Measurements from ENCODE around the gene JAK2. TPM values are rescaled to one million over a fixed set of nuclear protein-coding genes. Genes with fewer than 3 reads are reported as not detected.

JAK2 gene
- polyA plus RNA-seq, 1 donor: 12.9 TPM

GRCh38 chr9:5041390-5042115 lies 56.5 kb downstream of the JAK2 start:
- no CpG with 5 or more reads among the region's 48 CpGs for WGBS (ENCODE audit: insufficient coverage, low lambda C conversion rate)
- no peak for DNase-seq
- peaks cover 16% of the 10 kb centered on the region for H3K36me3 ChIP-seq (ENCODE audit: control insufficient read depth, insufficient read depth, low read length)

GRCh38 chr9:5042661-5043178 lies 57.6 kb downstream of the JAK2 start:
- DNase-seq: no peak
- no CpG with 5 or more reads among the region's 30 CpGs for WGBS (ENCODE audit: insufficient coverage, low lambda C conversion rate)
- no peak overlapping the region for H3K27ac ChIP-seq (ENCODE audit: low read length)
- peaks cover 16% of the 10 kb centered on the region for H3K36me3 ChIP-seq (ENCODE audit: control insufficient read depth, insufficient read depth, low read length)
- peaks cover 27% of the 10 kb centered on the region for H3K9me3 ChIP-seq (ENCODE audit: control insufficient read depth, low read depth, low read length)
- H3K4me1 ChIP-seq (ENCODE audit: control insufficient read depth, insufficient read depth, low read length): no peaks in the 10 kb centered on the region
- no peak overlapping the region for H3K4me3 ChIP-seq (ENCODE audit: low read length)
- no peaks in the 10 kb centered on the region for H3K27me3 ChIP-seq (ENCODE audit: control insufficient read depth, insufficient read depth, low read length)

More at GRCh38 chr9:5041390-5042115, 56.5 kb downstream of the JAK2 start:
- Histone ChIP-seq H3K9me3 (ENCODE audit: control insufficient read depth, low read depth, low read length) (peaks cover 27% of the 10 kb centered on the region), H3K27me3 (ENCODE audit: control insufficient read depth, insufficient read depth, low read length) (no peaks in the 10 kb centered on the region), H3K4me1 (ENCODE audit: control insufficient read depth, insufficient read depth, low read length) (no peaks in the 10 kb centered on the region), H3K4me3 (ENCODE audit: low read length) (no peak overlapping the region), H3K27ac (ENCODE audit: low read length) (no peak overlapping the region)

DNA sequence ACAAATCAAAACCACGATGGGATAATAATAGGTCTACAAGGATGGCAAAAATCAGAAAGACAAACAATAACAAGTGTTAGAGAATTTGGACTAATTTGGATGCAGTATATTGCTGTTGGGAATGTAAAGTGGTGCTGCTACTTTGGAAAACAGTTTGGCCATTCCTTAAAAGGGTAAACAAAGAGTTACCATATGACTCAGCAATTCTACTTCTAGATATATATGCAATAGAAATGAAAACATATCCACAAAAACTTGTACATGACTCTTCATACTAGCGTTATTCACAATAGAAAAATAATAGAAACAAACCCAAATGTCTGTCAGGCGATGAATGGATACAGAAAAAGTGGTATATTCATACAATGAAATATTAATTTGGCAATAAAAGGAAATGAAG lies 58.3 kb downstream of the JAK2 start:
- 100% methylated on average over 3 of the region's 3 CpGs for WGBS (ENCODE audit: insufficient coverage, low lambda C conversion rate)
- H3K4me1 ChIP-seq (ENCODE audit: control insufficient read depth, insufficient read depth, low read length): no peaks in the 10 kb centered on the region
- H3K36me3 ChIP-seq (ENCODE audit: control insufficient read depth, insufficient read depth, low read length): peaks cover 16% of the 10 kb centered on the region
- DNase-seq: no peak
- H3K27ac ChIP-seq (ENCODE audit: low read length): no peak overlapping the region
- no peak overlapping the region for H3K4me3 ChIP-seq (ENCODE audit: low read length)
- no peaks in the 10 kb centered on the region for H3K27me3 ChIP-seq (ENCODE audit: control insufficient read depth, insufficient read depth, low read length)
- H3K9me3 ChIP-seq (ENCODE audit: control insufficient read depth, low read depth, low read length): peaks cover 27% of the 10 kb centered on the region

DNA sequence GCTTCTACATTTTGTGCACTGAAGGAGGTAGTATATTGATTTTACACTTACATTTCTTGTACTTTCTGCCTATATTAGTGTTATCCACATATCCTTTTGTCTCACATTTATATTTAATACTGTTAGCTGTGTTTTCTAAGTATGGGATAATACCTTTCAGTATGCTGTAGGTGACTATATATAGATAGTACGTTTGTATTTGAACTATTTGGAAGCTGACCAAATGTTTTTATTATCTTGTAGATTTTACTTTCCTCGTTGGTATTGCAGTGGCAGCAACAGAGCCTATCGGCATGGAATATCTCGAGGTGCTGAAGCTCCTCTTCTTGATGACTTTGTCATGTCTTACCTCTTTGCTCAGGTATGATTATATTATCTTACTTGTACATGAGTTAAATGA lies 59.1 kb downstream of the JAK2 start:
- Histone ChIP-seq H3K4me3 (ENCODE audit: low read length) (no peak overlapping the region), H3K27me3 (ENCODE audit: control insufficient read depth, insufficient read depth, low read length) (no peaks in the 10 kb centered on the region), H3K9me3 (ENCODE audit: control insufficient read depth, low read depth, low read length) (peaks cover 27% of the 10 kb centered on the region), H3K4me1 (ENCODE audit: control insufficient read depth, insufficient read depth, low read length) (no peaks in the 10 kb centered on the region), H3K36me3 (ENCODE audit: control insufficient read depth, insufficient read depth, low read length) (peaks cover 16% of the 10 kb centered on the region), H3K27ac (ENCODE audit: low read length) (no peak overlapping the region)
- no CpG with 5 or more reads among the region's 4 CpGs for WGBS (ENCODE audit: insufficient coverage, low lambda C conversion rate)
- DNase-seq: no peak

- H3K36me3 ChIP-seq (ENCODE audit: control insufficient read depth, insufficient read depth, low read length): peaks cover 10% of the 10 kb centered on the region
- no peaks in the 10 kb centered on the region for H3K4me1 ChIP-seq (ENCODE audit: control insufficient read depth, insufficient read depth, low read length)
- no peaks in the 10 kb centered on the region for H3K9me3 ChIP-seq (ENCODE audit: control insufficient read depth, low read depth, low read length)
Measured at GRCh38 chr9:5052838-5053237, 67.8 kb downstream of the JAK2 start.

DNA sequence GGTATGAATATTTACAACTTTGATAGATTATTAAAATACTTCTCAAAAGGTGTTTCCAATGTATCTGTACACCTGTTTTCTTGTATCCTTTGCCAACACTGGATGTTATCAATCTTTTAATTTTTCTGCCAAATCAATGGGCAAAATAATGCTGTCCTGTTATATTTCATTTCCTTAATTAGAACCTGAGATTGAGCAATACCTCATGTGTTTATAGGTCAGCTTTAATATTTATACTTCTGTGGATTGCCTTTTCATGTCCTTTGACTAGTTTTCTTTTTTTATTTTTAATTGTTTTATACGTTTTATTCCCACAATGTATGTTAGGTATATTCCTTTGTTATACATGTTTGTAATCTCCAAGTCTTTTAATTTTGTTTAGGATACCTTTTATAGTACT lies 77.6 kb downstream of the JAK2 start:
- no peaks in the 10 kb centered on the region for H3K27me3 ChIP-seq (ENCODE audit: control insufficient read depth, insufficient read depth, low read length)
- no peak for DNase-seq
- H3K27ac ChIP-seq (ENCODE audit: low read length): no peak overlapping the region
- WGBS (ENCODE audit: insufficient coverage, low lambda C conversion rate): 56% methylated on average over 1 of the region's 1 CpG
- no peak overlapping the region for H3K4me3 ChIP-seq (ENCODE audit: low read length)
- H3K36me3 ChIP-seq (ENCODE audit: control insufficient read depth, insufficient read depth, low read length): peaks cover 12% of the 10 kb centered on the region
- no peaks in the 10 kb centered on the region for H3K9me3 ChIP-seq (ENCODE audit: control insufficient read depth, low read depth, low read length)
- H3K4me1 ChIP-seq (ENCODE audit: control insufficient read depth, insufficient read depth, low read length): no peaks in the 10 kb centered on the region

More at GRCh38 chr9:5052838-5053237, 67.8 kb downstream of the JAK2 start:
- Histone ChIP-seq H3K27me3 (ENCODE audit: control insufficient read depth, insufficient read depth, low read length) (no peaks in the 10 kb centered on the region), H3K27ac (ENCODE audit: low read length) (no peak overlapping the region), H3K4me3 (ENCODE audit: low read length) (no peak overlapping the region)
- no peak for DNase-seq
- WGBS (ENCODE audit: insufficient coverage, low lambda C conversion rate): 100% methylated on average over 1 of the region's 1 CpG

DNA sequence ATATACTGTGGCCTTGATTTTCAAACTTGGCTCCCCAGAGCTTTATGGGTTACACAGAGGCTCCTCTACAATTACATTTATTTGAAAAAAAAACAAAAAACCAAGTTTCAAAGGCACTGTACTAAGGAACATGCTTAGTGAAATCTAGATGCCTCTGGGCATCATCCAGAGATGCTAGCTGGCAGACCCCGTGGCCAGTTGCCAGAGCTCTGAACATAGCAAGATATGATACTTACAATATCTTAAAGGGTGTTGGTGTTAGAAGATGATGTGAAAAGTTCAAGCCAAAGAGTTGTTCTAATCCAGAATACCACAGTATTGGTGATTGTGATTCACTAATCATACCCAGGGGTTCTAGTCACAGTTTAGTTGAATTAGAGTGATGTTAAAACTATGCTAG lies 87.8 kb downstream of the JAK2 start:
- Histone ChIP-seq H3K4me1 (ENCODE audit: control insufficient read depth, insufficient read depth, low read length) (no peaks in the 10 kb centered on the region), H3K27me3 (ENCODE audit: control insufficient read depth, insufficient read depth, low read length) (no peaks in the 10 kb centered on the region), H3K27ac (ENCODE audit: low read length) (no peak overlapping the region), H3K4me3 (ENCODE audit: low read length) (no peak overlapping the region), H3K36me3 (ENCODE audit: control insufficient read depth, insufficient read depth, low read length) (peaks cover 33% of the 10 kb centered on the region), H3K9me3 (ENCODE audit: control insufficient read depth, low read depth, low read length) (no peaks in the 10 kb centered on the region)
- no peak for DNase-seq
- WGBS (ENCODE audit: insufficient coverage, low lambda C conversion rate): no CpG with 5 or more reads among the region's 1 CpG

GRCh38 chr9:5073701-5074100 lies 88.6 kb downstream of the JAK2 start:
- H3K4me3 ChIP-seq (ENCODE audit: low read length): no peak overlapping the region
- no peaks in the 10 kb centered on the region for H3K4me1 ChIP-seq (ENCODE audit: control insufficient read depth, insufficient read depth, low read length)
- 100% methylated on average over 1 of the region's 1 CpG for WGBS (ENCODE audit: insufficient coverage, low lambda C conversion rate)
- H3K36me3 ChIP-seq (ENCODE audit: control insufficient read depth, insufficient read depth, low read length): peaks cover 31% of the 10 kb centered on the region
- H3K27ac ChIP-seq (ENCODE audit: low read length): no peak overlapping the region
- H3K9me3 ChIP-seq (ENCODE audit: control insufficient read depth, low read depth, low read length): no peaks in the 10 kb centered on the region
- H3K27me3 ChIP-seq (ENCODE audit: control insufficient read depth, insufficient read depth, low read length): no peaks in the 10 kb centered on the region
- no peak for DNase-seq

- DNase-seq: no peak
- WGBS (ENCODE audit: insufficient coverage, low lambda C conversion rate): 53% methylated on average over 2 of the region's 30 CpGs
- no peaks in the 10 kb centered on the region for H3K9me3 ChIP-seq (ENCODE audit: control insufficient read depth, low read depth, low read length)
- H3K27ac ChIP-seq (ENCODE audit: low read length): no peak overlapping the region
- no peaks in the 10 kb centered on the region for H3K27me3 ChIP-seq (ENCODE audit: control insufficient read depth, insufficient read depth, low read length)
- H3K36me3 ChIP-seq (ENCODE audit: control insufficient read depth, insufficient read depth, low read length): peaks cover 34% of the 10 kb centered on the region
- no peaks in the 10 kb centered on the region for H3K4me1 ChIP-seq (ENCODE audit: control insufficient read depth, insufficient read depth, low read length)
- no peak overlapping the region for H3K4me3 ChIP-seq (ENCODE audit: low read length)
Measured at GRCh38 chr9:5085993-5086392, 100.9 kb downstream of the JAK2 start.

GRCh38 chr9:5089737-5090136 lies 104.7 kb downstream of the JAK2 start:
- no peaks in the 10 kb centered on the region for H3K4me1 ChIP-seq (ENCODE audit: control insufficient read depth, insufficient read depth, low read length)

GRCh38 chr9:5095795-5096194 lies 110.7 kb downstream of the JAK2 start:
- no peaks in the 10 kb centered on the region for H3K27me3 ChIP-seq (ENCODE audit: control insufficient read depth, insufficient read depth, low read length)
- H3K27ac ChIP-seq (ENCODE audit: low read length): no peak overlapping the region
- H3K4me3 ChIP-seq (ENCODE audit: low read length): no peak overlapping the region
- H3K4me1 ChIP-seq (ENCODE audit: control insufficient read depth, insufficient read depth, low read length): no peaks in the 10 kb centered on the region
- peaks cover 3% of the 10 kb centered on the region for H3K36me3 ChIP-seq (ENCODE audit: control insufficient read depth, insufficient read depth, low read length)
- WGBS (ENCODE audit: insufficient coverage, low lambda C conversion rate): 91% methylated on average over 1 of the region's 2 CpGs
- H3K9me3 ChIP-seq (ENCODE audit: control insufficient read depth, low read depth, low read length): peaks cover 3% of the 10 kb centered on the region
- DNase-seq: no peak

More at GRCh38 chr9:5089737-5090136, 104.7 kb downstream of the JAK2 start:
- no peaks in the 10 kb centered on the region for H3K9me3 ChIP-seq (ENCODE audit: control insufficient read depth, low read depth, low read length)
- WGBS (ENCODE audit: insufficient coverage, low lambda C conversion rate): no CpG with 5 or more reads among the region's 2 CpGs
- no peak for DNase-seq
- H3K27me3 ChIP-seq (ENCODE audit: control insufficient read depth, insufficient read depth, low read length): no peaks in the 10 kb centered on the region
- no peak overlapping the region for H3K27ac ChIP-seq (ENCODE audit: low read length)
- H3K4me3 ChIP-seq (ENCODE audit: low read length): no peak overlapping the region
- peaks cover 19% of the 10 kb centered on the region for H3K36me3 ChIP-seq (ENCODE audit: control insufficient read depth, insufficient read depth, low read length)
